ENCODE results near the gene VAC14.
"Not testable (repeated sequence)": the region's sequence is repeated elsewhere in the genome, so short reads cannot be mapped to it uniquely, and the experiment has no call there.

DNA sequence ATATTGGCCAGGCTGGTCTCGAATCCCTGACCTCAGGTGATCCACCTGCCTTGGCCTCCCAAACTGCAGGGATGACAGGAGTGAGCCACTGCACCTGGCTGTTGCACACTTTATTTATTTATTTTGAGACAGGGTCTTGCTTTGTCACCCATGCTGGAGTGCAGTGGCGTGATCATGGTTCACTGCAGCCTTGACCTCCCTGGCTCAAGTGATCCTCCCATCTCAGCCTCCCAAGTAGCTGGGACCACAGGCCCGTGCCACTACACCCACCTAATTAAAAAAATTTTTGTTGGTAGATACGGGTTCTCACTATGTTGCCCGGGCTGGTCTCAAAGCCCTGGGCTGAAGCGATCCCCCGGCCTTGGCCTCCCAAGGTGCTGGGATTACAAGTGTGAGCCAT is 157.7 kb downstream of the VAC14 start:
- not testable (repeated sequence) for TF ChIP-seq EZH2 (IDR thresholded peaks at IDR 0.05; ENCODE audit: insufficient read depth, poor library complexity, severe bottlenecking); EZH2phosphoT487 (IDR thresholded peaks at IDR 0.05; ENCODE audit: insufficient read depth, low read depth)

Measured in GM23248 (cell line).